ENCODE results near the gene GPR142. TPM values are rescaled to one million over a fixed set of nuclear protein-coding genes. Genes with fewer than 3 reads are reported as not detected.

GPR142 gene
- total RNA-seq, 1 experiment from 2014 or later: not detected

DNA sequence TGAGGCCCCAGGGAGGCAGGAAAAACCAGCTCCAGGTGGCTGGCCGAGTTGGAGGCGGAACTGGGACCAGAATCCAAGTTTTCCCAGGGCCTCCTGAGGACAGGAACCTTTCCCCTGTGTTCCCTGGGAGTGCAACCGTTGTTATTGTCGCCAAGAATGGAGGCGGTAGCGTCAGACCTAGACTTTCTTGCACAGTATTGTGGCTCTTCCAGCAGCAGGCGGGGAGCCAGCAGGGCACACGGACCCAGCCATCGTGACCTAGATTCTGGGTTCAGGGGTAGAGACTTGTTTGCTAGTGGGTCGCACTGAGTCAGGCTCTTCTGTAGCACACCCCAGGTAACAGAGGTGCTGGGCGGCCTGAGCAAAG lies 41.9 kb upstream of the GPR142 start:
- BruUV-seq (replicated peaks): no TSS peak
- H3K4me1 ChIP-seq (ENCODE audit: insufficient read depth, low read length): no peaks in the 10 kb centered on the region
- TF ChIP-seq EZH2 (IDR thresholded peaks at IDR 0.05; ENCODE audit: low read length, unreplicated experiment): no peak
- TF ChIP-seq, protein P1, sequence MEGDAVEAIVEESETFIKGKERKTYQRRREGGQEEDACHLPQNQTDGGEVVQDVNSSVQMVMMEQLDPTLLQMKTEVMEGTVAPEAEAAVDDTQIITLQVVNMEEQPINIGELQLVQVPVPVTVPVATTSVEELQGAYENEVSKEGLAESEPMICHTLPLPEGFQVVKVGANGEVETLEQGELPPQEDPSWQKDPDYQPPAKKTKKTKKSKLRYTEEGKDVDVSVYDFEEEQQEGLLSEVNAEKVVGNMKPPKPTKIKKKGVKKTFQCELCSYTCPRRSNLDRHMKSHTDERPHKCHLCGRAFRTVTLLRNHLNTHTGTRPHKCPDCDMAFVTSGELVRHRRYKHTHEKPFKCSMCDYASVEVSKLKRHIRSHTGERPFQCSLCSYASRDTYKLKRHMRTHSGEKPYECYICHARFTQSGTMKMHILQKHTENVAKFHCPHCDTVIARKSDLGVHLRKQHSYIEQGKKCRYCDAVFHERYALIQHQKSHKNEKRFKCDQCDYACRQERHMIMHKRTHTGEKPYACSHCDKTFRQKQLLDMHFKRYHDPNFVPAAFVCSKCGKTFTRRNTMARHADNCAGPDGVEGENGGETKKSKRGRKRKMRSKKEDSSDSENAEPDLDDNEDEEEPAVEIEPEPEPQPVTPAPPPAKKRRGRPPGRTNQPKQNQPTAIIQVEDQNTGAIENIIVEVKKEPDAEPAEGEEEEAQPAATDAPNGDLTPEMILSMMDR (conservative IDR thresholded peaks at IDR 0.05; ENCODE audit: low read depth, low read length): no peak
- no peak for TF ChIP-seq EZH2phosphoT487 (IDR thresholded peaks at IDR 0.05; ENCODE audit: borderline replicate concordance, low read length)
- DNase-seq (no peak), ATAC-seq (no peak)
- no peak overlapping the region for H3K27ac ChIP-seq (ENCODE audit: low read length)
- intact Hi-C loops (cut with micrococcal nuclease): no loop called here
- H3K4me3 ChIP-seq (ENCODE audit: low read length): no peak overlapping the region
- H4K20me1 ChIP-seq (ENCODE audit: low read length): no peaks in the 10 kb centered on the region
- H3K9me3 ChIP-seq (ENCODE audit: low read length): no peaks in the 10 kb centered on the region
- ChIA-PET CTCF (no interaction called here), POLR2A (ENCODE audit: unreplicated experiment) (no interaction called here)
- no peaks in the 10 kb centered on the region for H3K36me3 ChIP-seq (ENCODE audit: low read depth, low read length)
- no peaks in the 10 kb centered on the region for H3K79me2 ChIP-seq (ENCODE audit: low read length)
- H3K9me2 ChIP-seq (replicated peaks; ENCODE audit: low read length): no peaks in the 10 kb centered on the region
- H3K9ac ChIP-seq (ENCODE audit: low read length): no peak overlapping the region
- H3F3A ChIP-seq (ENCODE audit: low read length, unreplicated experiment): no peaks in the 10 kb centered on the region
- H3K4me2 ChIP-seq (ENCODE audit: low read length): no peak overlapping the region
- H2AFZ ChIP-seq (ENCODE audit: low read length): no peak overlapping the region
- peaks cover 56% of the 10 kb centered on the region for H3K27me3 ChIP-seq (ENCODE audit: low read length)

DNA sequence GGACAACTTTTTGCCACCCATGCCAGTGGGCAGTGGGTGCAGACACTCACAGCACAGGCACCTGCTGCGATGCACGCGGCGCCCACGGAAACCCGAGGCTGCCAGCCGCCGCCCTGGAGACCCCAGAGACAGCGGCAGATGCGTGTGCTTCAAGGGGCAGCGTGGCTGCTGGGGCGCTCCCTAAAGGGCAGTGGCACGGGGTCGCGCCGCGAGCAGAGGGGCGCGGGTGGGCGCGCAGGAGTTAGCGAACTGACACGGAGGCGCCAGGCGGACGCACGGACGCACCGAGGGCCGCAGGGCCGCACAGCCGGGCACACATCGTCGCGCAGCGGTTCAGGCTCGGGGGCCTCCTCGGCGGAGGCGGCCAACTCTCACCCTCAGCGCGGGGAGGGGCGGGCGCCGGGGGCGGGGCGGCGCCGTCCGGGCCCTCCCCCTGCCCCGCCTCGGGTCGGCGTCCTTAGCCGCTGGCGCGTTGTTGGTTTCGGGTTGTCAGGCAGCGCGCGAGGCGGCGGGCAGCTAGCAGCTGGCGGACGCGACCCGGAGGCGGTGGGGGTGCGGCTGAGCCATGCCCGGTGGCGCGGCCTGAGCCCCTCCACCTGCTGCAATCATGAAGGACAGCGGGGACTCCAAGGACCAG lies 41.4 kb upstream of the GPR142 start, which contains the start of gene KIF19:
KIF19 (plus strand) TSS at position 484 of the 637 bp plus-strand sequence; CDS start at position 608, 124 bp downstream.
- H3K9me3 ChIP-seq (ENCODE audit: low read length): no peaks in the 10 kb centered on the region
- H3F3A ChIP-seq (ENCODE audit: low read length, unreplicated experiment): no peaks in the 10 kb centered on the region
- DNase-seq (no peak), ATAC-seq (no peak)
- H3K9ac ChIP-seq (ENCODE audit: low read length): no peak within 1 kb of the TSS
- ChIA-PET POLR2A (ENCODE audit: unreplicated experiment) (no interaction called here), CTCF (no interaction called here)
- H3K9me2 ChIP-seq (replicated peaks; ENCODE audit: low read length): no peaks in the 10 kb centered on the region
- no peak within 1 kb of the TSS for H3K4me3 ChIP-seq (ENCODE audit: low read length)
- TF ChIP-seq EZH2phosphoT487 (IDR thresholded peaks at IDR 0.05; ENCODE audit: borderline replicate concordance, low read length) (no peak), EZH2 (IDR thresholded peaks at IDR 0.05; ENCODE audit: low read length, unreplicated experiment) (no peak)
- TF ChIP-seq, protein P1 (conservative IDR thresholded peaks at IDR 0.05; ENCODE audit: low read depth, low read length): no peak
- no peak within 1 kb of the TSS for H3K27ac ChIP-seq (ENCODE audit: low read length)
- no TSS peak for BruUV-seq (replicated peaks)
- H3K4me1 ChIP-seq (ENCODE audit: insufficient read depth, low read length): no peaks in the 10 kb centered on the region
- no peak within 1 kb of the TSS for H3K4me2 ChIP-seq (ENCODE audit: low read length)
- H3K27me3 ChIP-seq (ENCODE audit: low read length): peaks cover 56% of the 10 kb centered on the region
- no peaks in the 10 kb centered on the region for H3K36me3 ChIP-seq (ENCODE audit: low read depth, low read length)
- no peaks in the 10 kb centered on the region for H3K79me2 ChIP-seq (ENCODE audit: low read length)
- no peak within 1 kb of the TSS for H2AFZ ChIP-seq (ENCODE audit: low read length)
- H4K20me1 ChIP-seq (ENCODE audit: low read length): no peaks in the 10 kb centered on the region
- intact Hi-C loops (cut with micrococcal nuclease): no loop called here

DNA sequence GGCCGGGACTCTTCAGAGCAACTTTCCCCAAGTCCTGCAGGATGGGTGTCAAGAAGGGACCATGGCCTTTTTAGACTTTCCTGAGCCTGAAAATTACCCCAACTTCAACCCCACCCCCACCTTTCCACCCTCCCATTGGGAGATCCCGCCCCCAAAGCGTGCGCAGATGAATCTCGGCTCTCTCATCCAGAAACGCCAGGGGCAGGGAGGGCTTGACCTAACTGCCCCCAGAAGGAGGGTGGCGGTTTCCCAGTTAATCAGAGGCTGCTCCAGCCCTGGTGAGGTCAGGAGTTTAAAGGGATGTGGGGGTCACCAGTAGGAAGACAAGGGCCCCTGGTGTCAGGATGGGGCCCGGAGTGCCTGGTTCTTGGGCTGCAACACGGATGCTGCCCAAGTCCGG lies 40.8 kb upstream of the GPR142 start:
- TF ChIP-seq EZH2phosphoT487 (IDR thresholded peaks at IDR 0.05; ENCODE audit: borderline replicate concordance, low read length) (no peak), EZH2 (IDR thresholded peaks at IDR 0.05; ENCODE audit: low read length, unreplicated experiment) (no peak)
- TF ChIP-seq, protein P1 (conservative IDR thresholded peaks at IDR 0.05; ENCODE audit: low read depth, low read length): no peak
- no peak overlapping the region for H3K4me2 ChIP-seq (ENCODE audit: low read length)
- no peaks in the 10 kb centered on the region for H3F3A ChIP-seq (ENCODE audit: low read length, unreplicated experiment)
- H3K36me3 ChIP-seq (ENCODE audit: low read depth, low read length): no peaks in the 10 kb centered on the region
- no peak overlapping the region for H3K27ac ChIP-seq (ENCODE audit: low read length)
- H3K9me2 ChIP-seq (replicated peaks; ENCODE audit: low read length): no peaks in the 10 kb centered on the region
- no peaks in the 10 kb centered on the region for H3K4me1 ChIP-seq (ENCODE audit: insufficient read depth, low read length)
- intact Hi-C loops (cut with micrococcal nuclease): no loop called here
- BruUV-seq (replicated peaks): no TSS peak
- no peak overlapping the region for H3K9ac ChIP-seq (ENCODE audit: low read length)
- H3K79me2 ChIP-seq (ENCODE audit: low read length): no peaks in the 10 kb centered on the region
- H3K9me3 ChIP-seq (ENCODE audit: low read length): no peaks in the 10 kb centered on the region
- H3K4me3 ChIP-seq (ENCODE audit: low read length): no peak overlapping the region
- H4K20me1 ChIP-seq (ENCODE audit: low read length): no peaks in the 10 kb centered on the region
- H3K27me3 ChIP-seq (ENCODE audit: low read length): peaks cover 56% of the 10 kb centered on the region
- DNase-seq (no peak), ATAC-seq (no peak)
- ChIA-PET POLR2A (ENCODE audit: unreplicated experiment) (no interaction called here), CTCF (no interaction called here)
- H2AFZ ChIP-seq (ENCODE audit: low read length): no peak overlapping the region

Measured in PC-3 (cell line).